Astrocyte of the spinal cord (primary cell): ENCODE data around the gene CTPS1.

Experiments used
- DNase-seq: peaks from one replicate; pipeline ENCODE4 v3.0.0; 2011; ENCODE audit warnings: low read depth, low spot score
- H3K4me3 ChIP-seq: 2 replicates; pipeline ENCODE4 v1.5.1; 2011; ENCODE audit warnings: low read depth, mild to moderate bottlenecking, low read length, moderate library complexity
- in situ Hi-C: cut with HindIII; loops from 2 replicates; pipeline ENCODE4 v1.10.0; 2017; ENCODE audit warnings: low sequenced_read_pairs
- TF ChIP-seq, protein P1 (sequence below): IDR thresholded peaks from 2 replicates; pipeline ENCODE4 v1.5.1; 2012; ENCODE audit warnings: low read depth, mild to moderate bottlenecking, low read length, inconsistent platforms

The CTPS1 gene

DNA sequence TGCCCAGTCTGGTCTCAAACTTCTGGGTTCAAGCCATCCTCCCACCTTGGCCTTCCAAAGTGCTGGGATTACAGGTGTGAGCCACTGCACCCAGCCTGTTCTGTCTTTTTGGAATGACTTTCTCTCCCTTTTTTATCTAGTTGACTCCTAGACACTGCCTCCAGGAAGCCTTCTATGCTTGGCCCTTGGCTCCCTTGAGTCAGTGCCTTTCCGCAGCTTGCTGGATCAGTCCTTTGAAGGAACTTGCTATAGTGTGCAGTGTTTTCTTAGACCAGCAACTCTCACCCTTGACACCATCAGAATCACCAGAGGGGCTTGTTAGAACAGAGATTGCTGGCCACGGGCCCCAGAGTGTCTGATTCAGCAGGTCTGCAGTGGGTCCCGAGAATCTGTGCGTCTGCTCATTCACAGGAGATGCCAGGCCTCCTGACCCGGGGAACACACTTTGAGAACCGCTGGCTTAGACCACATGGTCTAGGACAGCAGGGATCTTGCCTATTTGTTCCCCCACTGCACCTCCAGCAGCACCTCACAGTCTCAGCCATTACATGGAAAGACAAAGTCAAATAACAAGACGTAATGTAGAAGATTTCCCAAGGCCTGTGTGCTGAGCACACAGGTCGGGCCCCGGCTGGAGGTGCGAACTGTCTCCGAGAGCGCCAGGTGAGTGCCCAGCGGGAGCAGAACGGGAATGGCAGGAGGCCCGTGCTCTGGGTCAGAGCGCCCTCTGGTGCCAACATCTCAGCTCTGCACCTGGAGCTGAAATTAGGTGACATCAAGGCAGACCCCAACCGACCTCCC lies 27.4 kb upstream of the CTPS1 start:
- TF ChIP-seq, protein P1, sequence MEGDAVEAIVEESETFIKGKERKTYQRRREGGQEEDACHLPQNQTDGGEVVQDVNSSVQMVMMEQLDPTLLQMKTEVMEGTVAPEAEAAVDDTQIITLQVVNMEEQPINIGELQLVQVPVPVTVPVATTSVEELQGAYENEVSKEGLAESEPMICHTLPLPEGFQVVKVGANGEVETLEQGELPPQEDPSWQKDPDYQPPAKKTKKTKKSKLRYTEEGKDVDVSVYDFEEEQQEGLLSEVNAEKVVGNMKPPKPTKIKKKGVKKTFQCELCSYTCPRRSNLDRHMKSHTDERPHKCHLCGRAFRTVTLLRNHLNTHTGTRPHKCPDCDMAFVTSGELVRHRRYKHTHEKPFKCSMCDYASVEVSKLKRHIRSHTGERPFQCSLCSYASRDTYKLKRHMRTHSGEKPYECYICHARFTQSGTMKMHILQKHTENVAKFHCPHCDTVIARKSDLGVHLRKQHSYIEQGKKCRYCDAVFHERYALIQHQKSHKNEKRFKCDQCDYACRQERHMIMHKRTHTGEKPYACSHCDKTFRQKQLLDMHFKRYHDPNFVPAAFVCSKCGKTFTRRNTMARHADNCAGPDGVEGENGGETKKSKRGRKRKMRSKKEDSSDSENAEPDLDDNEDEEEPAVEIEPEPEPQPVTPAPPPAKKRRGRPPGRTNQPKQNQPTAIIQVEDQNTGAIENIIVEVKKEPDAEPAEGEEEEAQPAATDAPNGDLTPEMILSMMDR = peak; percentile 91
- no peak overlapping the region for H3K4me3 ChIP-seq
- in situ Hi-C loops = no loop called here
- DNase-seq = peak; percentile 44

GRCh38 chr1:40952744-40953315 lies 26.7 kb upstream of the CTPS1 start:
- in situ Hi-C loops = no loop called here
- TF ChIP-seq, protein P1 = no peak
- DNase-seq = no peak
- no peak overlapping the region for H3K4me3 ChIP-seq

DNA sequence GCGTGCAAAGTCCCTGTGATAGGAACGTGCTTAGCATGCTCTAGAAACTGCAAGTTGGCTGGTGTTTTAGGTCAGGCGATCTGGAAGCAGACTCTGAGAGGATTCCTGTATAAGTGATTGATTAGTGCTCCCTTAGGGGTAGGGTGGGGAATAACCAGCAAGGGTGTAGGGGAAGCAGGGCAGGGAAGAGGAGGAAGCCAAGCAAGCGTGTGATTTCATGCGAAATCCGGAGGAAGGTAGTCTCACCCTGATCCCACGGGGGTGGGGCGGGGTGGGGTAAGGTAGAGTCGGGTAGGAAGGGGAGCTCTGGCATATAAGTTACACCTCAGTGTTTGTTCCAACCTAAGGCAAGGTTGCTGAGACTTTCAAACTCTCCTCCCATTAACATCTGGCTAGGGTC lies 24.9 kb upstream of the CTPS1 start:
- in situ Hi-C loops = no loop called here
- TF ChIP-seq, protein P1 = no peak
- no peak for DNase-seq
- no peak overlapping the region for H3K4me3 ChIP-seq

DNA sequence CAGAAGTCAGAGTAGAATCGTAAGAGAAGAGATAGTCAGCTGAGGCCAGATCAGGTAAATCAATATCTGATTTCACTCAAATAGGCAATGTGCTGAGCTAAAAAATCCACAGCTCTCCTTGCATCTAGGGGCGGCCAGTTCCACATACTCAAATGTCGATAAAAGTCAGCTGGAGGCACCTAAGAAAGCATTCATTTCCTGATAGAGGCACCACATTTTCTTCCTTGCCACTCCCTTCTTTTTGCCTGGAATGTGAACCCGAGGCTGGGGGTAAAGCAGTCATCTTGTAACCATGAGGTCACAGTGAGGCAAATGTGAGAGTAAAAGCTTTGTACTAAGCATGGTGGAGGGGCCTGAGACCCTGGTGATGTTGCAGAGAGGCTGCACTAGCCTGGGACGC lies 24.2 kb upstream of the CTPS1 start:
- in situ Hi-C loops = no loop called here
- DNase-seq = no peak

GRCh38 chr1:40956407-40956806 lies 23.1 kb upstream of the CTPS1 start:
- in situ Hi-C loops = no loop called here
- DNase-seq = no peak
- no peak overlapping the region for H3K4me3 ChIP-seq
- TF ChIP-seq, protein P1 = no peak

More for the DNA sequence above, 24.2 kb upstream of the CTPS1 start:
- no peak overlapping the region for H3K4me3 ChIP-seq
- TF ChIP-seq, protein P1 = no peak

DNA sequence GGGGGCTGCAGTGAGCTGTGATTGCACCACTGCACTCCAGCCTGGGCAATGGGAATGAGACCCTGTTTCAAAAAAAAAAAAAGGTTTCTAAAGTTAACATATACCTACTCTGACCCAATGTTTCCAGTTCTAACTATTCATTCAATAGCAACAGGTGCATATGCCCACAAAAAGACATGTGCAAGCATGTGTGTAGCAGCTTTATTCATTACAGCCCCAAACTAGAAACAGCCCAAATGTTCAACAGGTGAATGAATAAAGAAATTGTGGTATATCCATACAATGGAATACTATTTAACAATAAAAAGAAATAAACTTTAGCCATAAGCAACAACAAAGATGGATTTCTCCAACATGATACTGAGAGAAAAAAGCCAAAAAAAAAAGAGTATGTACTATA lies 21.3 kb upstream of the CTPS1 start:
- in situ Hi-C loops = no loop called here
- DNase-seq = no peak
- TF ChIP-seq, protein P1 = no peak
- H3K4me3 ChIP-seq = no peak overlapping the region
